ENCODE measurements around the gene ACOXL.

ACOXL gene

GRCh38 chr2:111031546-111032478 is 299.4 kb downstream of the ACOXL start:
- no peak overlapping the region for H3K27ac ChIP-seq (ENCODE audit: extremely low read depth, low read depth, low read length)
- ChIA-PET CTCF (interaction anchor here (0.7 kb wide), 1 partner anchor 628 kb away, joined by 3 read pairs; no protein-coding TSS in a partner anchor), POLR2A (no interaction called here)
- H3K4me3 ChIP-seq (ENCODE audit: low read depth, low read length): no peak overlapping the region
- TF ChIP-seq ZNF561 (tag by site-specific recombination; IDR thresholded peaks at IDR 0.05; ENCODE audit: borderline replicate concordance): no peak
- no peak for TF ChIP-seq MZF1 (tag by site-specific recombination; IDR thresholded peaks at IDR 0.05; ENCODE audit: borderline replicate concordance)
- TF ChIP-seq ZNF610 (tag by site-specific recombination; IDR thresholded peaks at IDR 0.05; ENCODE audit: borderline replicate concordance): no peak
- TF ChIP-seq ZNF175 (tag by site-specific recombination; IDR thresholded peaks at IDR 0.05): no peak
- TF ChIP-seq ZNF510 (tag by site-specific recombination; IDR thresholded peaks at IDR 0.05; ENCODE audit: insufficient replicate concordance): no peak
- no peak for TF ChIP-seq ZNF18 (tag by site-specific recombination; IDR thresholded peaks at IDR 0.05)
- no peak for TF ChIP-seq PRDM10 (tag by site-specific recombination; IDR thresholded peaks at IDR 0.05)
- TF ChIP-seq ZNF16 (tag by site-specific recombination; IDR thresholded peaks at IDR 0.05; ENCODE audit: low read depth): no peak
- no peaks in the 10 kb centered on the region for H3K9me3 ChIP-seq (ENCODE audit: control insufficient read depth, insufficient read depth, low read depth, low read length)
- H3K4me1 ChIP-seq (ENCODE audit: control insufficient read depth, insufficient read depth, low read length): 0 out of 2 replicates have a peak, but pooled peaks cover 3% of the 10 kb centered on the region
- H3K36me3 ChIP-seq (ENCODE audit: control insufficient read depth in 2 of 2, insufficient read depth in 1 of 2, low read length in 2 of 2): no peaks in the 10 kb centered on the region

GRCh38 chr2:111032721-111033429 is 300.5 kb downstream of the ACOXL start:
- Histone ChIP-seq H3K9me3 (ENCODE audit: control insufficient read depth, insufficient read depth, low read depth, low read length) (no peaks in the 10 kb centered on the region), H3K4me3 (ENCODE audit: low read depth, low read length) (no peak overlapping the region), H3K27ac (ENCODE audit: extremely low read depth, low read depth, low read length) (no peak overlapping the region), H3K4me1 (ENCODE audit: control insufficient read depth, insufficient read depth, low read length) (0 out of 2 replicates have a peak, but pooled peaks cover 3% of the 10 kb centered on the region), H3K36me3 (ENCODE audit: control insufficient read depth in 2 of 2, insufficient read depth in 1 of 2, low read length in 2 of 2) (no peaks in the 10 kb centered on the region)
- POLR2A ChIA-PET: no interaction called here
- no peak for TF ChIP-seq ZBTB11 (tag by site-specific recombination; conservative IDR thresholded peaks at IDR 0.05; ENCODE audit: low read depth)
- TF ChIP-seq ZNF830 (tag by site-specific recombination; IDR thresholded peaks at IDR 0.05; ENCODE audit: low read depth): no peak
- CTCF ChIA-PET: interaction anchor here (0.5 kb wide), 1 partner anchor 1485 kb away, joined by 3 read pairs; no protein-coding TSS in a partner anchor

Data from HEK293 (cell line).